ENCODE data around the gene STAMBPL1.

STAMBPL1 gene

DNA sequence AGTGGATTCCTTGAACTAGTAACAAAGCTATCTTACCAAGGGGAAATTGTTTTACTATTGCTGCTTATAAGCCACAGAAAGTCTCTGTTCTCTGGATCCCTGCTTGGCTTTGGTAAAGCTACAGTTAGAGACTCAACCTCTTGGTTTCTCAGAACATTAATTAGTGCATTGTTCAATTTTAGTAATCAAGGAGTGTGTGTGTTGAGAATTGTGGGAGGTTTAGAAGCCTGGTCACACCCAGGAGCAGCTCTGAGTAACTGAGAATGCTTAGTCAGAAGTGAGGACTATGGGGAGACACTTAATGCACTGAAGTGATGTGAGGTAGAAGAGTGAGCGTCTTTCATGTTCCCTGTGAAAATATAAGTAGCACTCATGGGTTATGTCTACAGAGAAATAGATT is 80.8 kb downstream of the STAMBPL1 start:
- ATAC-seq (peak; percentile 99), DNase-seq (ENCODE audit: low spot score in 2 of 2) (no peak)
- Mint-ChIP-seq H3K36me3 (no peaks in the 10 kb centered on the region), H3K4me3 (peak overlapping the region; percentile 10), H3K27ac (no peak overlapping the region), H3K9me3 (no peaks in the 10 kb centered on the region), H3K4me1 (peaks cover 28% of the 10 kb centered on the region)

DNA sequence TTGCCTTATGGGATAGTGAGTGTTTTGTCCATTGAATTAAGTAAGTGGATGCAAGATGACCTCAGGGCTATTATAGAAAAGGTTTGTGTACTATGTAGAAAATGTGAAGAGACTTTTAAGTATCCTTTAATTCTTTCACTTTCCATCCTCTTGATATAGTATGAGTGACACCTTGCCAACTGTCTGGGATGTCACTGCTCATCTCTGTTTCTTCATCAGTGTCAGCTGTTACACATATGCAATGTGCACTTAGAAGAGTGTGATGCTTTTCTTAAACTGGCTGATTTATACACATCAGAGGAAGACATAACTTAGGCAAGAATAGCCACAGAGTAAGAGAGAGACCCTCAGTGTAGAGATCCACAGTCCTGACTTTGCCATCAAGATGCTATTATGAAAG is 81.2 kb downstream of the STAMBPL1 start:
- DNase-seq (ENCODE audit: low spot score in 2 of 2) = no peak
- Mint-ChIP-seq H3K36me3 (no peaks in the 10 kb centered on the region), H3K4me3 (peak overlapping the region; percentile 10), H3K9me3 (no peaks in the 10 kb centered on the region), H3K27ac (no peak overlapping the region), H3K4me1 (peaks cover 28% of the 10 kb centered on the region)
- peak; percentile 31 for ATAC-seq

DNA sequence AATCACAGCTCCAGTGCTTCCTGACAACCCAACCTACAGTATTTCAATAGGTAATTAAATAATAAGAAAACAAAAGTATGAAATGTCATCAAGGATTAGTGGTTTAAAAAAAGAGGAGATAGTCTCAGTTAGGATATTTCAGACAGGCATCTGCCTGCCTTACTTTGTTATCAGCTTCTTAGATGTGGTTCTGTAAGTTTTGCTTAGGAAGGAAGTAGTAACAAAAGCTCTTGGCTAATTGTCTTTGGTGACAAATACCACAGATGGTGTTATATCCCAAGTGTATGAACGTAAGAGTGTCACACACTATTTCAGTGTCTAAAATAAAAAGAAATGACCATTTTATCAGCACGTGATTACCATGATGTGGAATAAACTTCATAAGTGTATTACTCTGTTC is 82.3 kb downstream of the STAMBPL1 start:
- no peaks in the 10 kb centered on the region for H3K9me3 Mint-ChIP-seq
- H3K36me3 Mint-ChIP-seq = no peaks in the 10 kb centered on the region
- no peak for ATAC-seq
- H3K27ac Mint-ChIP-seq = peak overlapping the region; percentile 30
- no peak overlapping the region for H3K4me3 Mint-ChIP-seq
- H3K4me1 Mint-ChIP-seq = peaks cover 28% of the 10 kb centered on the region
- DNase-seq (ENCODE audit: low spot score in 2 of 2) = no peak

DNA sequence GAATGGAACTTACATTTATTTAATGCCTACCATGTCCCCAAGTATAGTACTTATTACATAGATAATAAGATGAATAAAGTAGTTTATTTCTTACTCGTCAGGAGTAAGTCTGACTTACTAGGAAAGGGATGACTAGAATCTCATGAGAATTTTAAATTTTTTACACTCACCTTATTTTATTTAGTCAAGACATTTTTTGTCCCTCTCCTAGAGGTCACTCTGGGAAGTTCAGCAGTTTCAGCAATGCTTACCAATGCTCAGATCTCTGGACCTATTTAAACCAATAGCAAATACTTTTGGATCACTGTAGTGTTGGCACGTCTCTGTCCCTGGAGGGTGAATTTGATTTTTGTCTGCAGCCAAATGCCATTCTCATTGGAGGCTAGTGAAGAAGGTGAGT is 83.3 kb downstream of the STAMBPL1 start:
- ATAC-seq (no peak), DNase-seq (ENCODE audit: low spot score in 2 of 2) (no peak)
- Mint-ChIP-seq H3K4me1 (peaks cover 28% of the 10 kb centered on the region), H3K36me3 (no peaks in the 10 kb centered on the region), H3K9me3 (no peaks in the 10 kb centered on the region), H3K27ac (no peak overlapping the region), H3K4me3 (no peak overlapping the region)

DNA sequence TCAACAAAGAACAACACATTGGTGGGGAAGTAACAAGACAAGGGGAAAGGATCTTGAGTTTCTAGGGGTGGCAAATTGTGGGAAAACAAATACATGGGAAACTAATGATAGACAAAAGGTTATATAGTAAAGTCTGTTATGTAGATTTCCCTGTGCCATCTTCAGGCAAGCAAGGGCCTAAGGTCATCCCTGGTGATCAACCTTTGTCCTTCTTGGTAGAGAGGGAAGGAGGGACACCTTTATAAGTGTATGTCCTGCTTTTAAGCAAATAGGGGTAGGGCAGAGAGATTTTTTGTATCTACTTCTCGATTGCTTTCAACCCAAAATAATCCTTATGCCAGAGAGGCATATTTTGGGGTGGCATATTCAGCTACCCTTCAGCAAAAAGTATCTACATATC is 84.3 kb downstream of the STAMBPL1 start:
- no peak for ATAC-seq
- H3K36me3 Mint-ChIP-seq = no peaks in the 10 kb centered on the region
- no peak overlapping the region for H3K4me3 Mint-ChIP-seq
- H3K4me1 Mint-ChIP-seq = peaks cover 28% of the 10 kb centered on the region
- H3K27ac Mint-ChIP-seq = no peak overlapping the region
- no peaks in the 10 kb centered on the region for H3K9me3 Mint-ChIP-seq
- DNase-seq (ENCODE audit: low spot score in 2 of 2) = no peak

DNA sequence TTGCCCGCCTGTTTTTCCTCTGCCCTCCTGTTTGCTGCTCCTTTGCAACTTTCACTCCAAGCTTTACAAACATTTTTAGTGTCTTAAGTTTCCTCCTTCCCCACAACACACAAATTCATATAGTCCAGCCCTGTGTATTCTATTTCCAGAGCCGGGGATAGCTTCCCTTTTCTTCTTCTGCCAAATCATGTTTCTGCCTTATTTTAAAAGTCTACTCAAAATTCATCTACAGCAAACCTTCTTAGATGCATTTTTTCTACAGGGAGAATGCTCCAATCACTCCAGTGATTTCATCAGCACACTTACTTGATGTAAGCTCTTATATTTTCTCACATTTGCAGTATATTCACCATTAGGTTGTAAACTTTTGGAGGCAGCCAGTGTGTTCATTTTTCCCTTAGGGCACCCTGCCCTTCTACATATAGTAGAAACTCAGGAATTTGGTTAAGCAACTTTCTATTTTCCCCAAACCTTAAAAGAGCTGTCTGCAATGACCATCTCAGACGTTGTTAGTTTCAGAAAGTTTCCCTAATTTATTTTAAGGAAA is 84.9 kb downstream of the STAMBPL1 start:
- no peak overlapping the region for H3K4me3 Mint-ChIP-seq
- DNase-seq (ENCODE audit: low spot score in 2 of 2) = no peak

DNA sequence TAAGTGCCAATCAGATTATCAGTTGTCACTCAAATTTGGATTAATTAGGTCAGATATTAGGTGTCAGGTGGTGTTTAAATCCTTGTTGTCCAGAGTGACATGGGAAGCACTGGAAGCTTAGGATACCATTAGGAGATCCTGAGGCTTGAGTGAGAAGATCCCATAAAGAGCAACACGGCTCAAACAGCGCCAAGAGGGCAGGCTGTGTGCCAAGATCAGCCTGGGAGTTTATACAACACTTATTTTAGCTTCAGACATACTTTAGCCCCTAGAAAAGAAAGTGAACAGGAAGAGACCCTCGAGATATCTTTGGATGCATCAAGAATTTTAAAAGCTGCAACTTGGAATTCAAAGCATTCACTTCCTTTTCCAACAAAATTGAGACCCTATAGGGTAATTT is 86.8 kb downstream of the STAMBPL1 start:
- no peak for DNase-seq (ENCODE audit: low spot score in 2 of 2)
- no peak overlapping the region for H3K4me3 Mint-ChIP-seq
- no peaks in the 10 kb centered on the region for H3K36me3 Mint-ChIP-seq
- H3K4me1 Mint-ChIP-seq = peaks cover 11% of the 10 kb centered on the region
- no peak for ATAC-seq
- H3K9me3 Mint-ChIP-seq = no peaks in the 10 kb centered on the region
- no peak overlapping the region for H3K27ac Mint-ChIP-seq

More for the DNA sequence above, 84.9 kb downstream of the STAMBPL1 start:
- Mint-ChIP-seq H3K36me3 (no peaks in the 10 kb centered on the region), H3K4me1 (peaks cover 28% of the 10 kb centered on the region), H3K9me3 (no peaks in the 10 kb centered on the region), H3K27ac (no peak overlapping the region)
- no peak for ATAC-seq

DNA sequence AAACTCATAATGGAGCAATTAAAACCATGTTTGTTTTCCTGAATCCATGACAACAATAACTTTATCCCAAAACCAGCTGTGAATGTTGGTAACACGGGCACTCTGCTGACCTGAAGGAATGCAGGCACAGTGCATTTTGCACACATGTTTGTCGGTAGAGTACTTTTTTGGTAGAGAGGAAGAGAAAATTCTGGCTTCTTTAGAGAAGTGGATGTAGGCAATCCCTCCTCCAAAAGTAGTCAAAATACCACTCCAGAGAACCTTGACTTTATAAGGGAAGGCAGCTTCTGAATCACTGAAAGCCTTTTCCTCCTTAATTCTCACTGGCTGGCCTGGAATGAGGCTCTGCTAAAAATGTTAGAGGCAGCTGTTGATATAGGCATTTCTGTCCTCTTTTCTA is 88.3 kb downstream of the STAMBPL1 start:
- no peak for ATAC-seq

DNA sequence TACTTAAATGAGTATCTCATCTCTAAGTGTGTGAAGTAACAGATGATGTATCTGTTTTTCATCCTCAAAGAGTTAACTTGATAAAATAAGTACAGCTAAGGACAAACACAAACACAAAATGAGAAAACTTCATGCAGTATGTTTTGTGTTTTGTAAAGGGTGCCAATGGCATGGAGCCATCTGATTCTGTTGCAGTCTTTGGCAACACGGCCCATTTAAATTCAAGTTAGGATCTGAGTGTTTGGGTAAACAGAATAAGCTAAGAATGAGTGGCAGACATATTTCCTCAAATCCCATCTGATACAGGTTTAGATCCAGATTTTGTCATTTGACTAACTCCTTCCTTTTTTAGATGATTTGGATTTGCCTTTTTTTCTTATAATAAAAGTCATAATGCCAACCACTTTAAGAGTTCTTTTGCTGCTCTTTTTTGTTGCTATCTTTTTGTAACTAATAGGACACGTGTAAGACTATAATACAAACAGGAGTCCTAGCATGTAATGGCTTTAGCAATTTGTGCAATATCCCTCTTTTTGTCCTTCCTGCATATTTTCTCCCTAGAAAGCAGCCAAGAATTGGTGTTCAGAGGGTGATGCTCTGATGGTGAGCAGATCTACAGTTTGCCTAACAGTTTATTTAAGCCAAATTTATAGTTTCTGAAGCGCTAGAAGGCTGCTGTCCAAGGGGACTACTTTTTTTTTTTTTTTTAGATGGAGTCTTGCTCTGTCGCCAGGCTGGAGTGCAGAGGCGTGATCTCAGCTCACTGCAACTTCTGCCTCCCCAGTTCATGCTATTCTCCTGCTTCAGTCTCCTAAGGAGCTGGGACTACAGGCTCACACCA is 91.4 kb downstream of the STAMBPL1 start:
- DNase-seq (ENCODE audit: low spot score in 2 of 2) = no peak
- ATAC-seq = no peak
- Mint-ChIP-seq H3K4me1 (peaks cover 10% of the 10 kb centered on the region), H3K27ac (no peak overlapping the region), H3K9me3 (no peaks in the 10 kb centered on the region), H3K36me3 (peaks cover 6% of the 10 kb centered on the region), H3K4me3 (no peak overlapping the region)

More for the DNA sequence above, 88.3 kb downstream of the STAMBPL1 start:
- Mint-ChIP-seq H3K9me3 (no peaks in the 10 kb centered on the region), H3K4me1 (no peaks in the 10 kb centered on the region), H3K36me3 (no peaks in the 10 kb centered on the region), H3K27ac (no peak overlapping the region), H3K4me3 (no peak overlapping the region)
- no peak for DNase-seq (ENCODE audit: low spot score in 2 of 2)
